ENCODE data around the gene MATCAP1.

MATCAP1 gene

DNA sequence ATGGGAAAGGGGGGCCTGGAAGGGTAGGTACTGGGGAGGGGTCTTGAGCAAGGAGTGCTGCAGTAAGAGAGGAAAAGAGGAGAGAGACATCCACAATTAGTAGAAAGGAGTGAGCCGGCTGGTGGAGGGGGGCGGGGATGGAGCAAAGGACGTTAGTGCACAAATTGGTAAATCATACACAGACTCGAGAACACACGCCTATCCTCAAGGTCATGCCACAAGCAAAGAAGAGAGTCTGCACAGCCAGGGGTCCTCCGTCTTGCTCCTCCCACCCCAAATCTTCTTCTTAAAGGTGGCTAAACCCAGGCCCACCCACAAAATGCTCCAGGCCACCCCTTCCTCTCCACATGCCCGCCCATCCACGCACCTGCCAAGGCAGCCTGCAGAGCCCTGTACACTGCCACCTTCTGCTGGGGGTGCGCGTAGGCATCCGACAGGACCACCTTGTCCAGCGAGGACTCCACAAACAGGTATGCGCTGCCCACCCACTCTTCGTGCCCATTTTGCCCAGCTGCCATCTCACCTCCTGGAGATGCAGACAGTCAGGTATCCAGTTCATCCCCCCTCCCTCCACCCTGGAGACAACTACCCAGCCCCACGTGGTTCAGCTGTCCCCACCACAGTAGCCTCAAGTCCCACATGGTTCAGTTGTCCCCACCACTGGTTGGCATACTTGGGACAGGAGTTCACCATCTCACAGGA is 27.5 kb downstream of the MATCAP1 start:
- DNase-seq (ENCODE audit: low spot score): no peak

DNA sequence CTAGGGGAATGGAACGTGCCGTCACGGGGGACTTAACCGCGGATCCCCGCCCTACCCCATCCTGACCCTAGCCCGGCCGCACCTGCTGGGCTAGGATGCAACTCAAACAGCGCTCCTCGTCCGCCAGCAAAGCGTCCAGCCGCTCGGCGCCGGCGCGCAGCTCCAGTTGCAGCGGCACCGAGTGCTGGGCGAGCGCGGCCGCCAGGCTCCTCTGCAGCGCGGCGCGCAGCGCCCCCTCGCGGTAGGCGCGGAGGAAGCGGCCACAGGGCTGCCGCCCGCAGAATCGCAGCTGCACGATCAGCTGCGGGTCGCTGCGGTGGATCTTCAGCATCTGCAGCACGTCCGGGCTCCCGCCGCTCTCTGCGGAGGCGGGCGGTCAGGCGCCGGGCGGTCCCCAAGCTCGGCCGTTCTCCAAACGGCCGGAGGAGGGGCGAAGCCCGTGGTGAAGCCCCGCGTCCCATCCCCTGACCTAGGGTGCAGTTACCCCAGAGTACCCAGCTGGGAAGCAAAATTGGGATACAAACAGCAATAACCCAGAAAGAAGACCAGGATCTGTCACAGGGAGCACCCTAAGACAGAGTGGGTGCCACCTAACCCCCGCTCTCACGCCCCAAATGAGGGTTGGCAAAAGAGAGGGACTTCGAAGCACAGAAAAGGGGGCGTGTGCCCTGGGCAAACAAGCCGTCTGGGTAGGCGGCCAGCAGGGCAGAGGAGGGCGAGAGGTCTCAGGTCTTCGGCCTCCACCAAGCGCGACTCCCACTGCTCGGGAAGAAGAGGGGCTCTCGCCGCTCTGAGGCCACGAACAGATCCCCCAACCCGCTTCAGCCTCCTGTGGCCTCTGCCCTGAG is 28.2 kb downstream of the MATCAP1 start:
- DNase-seq (ENCODE audit: low spot score): peak; percentile 94

- no peak for DNase-seq (ENCODE audit: low spot score)
Measured at GRCh38 chr16:67154578-67155294, 29.0 kb downstream of the MATCAP1 start.

DNA sequence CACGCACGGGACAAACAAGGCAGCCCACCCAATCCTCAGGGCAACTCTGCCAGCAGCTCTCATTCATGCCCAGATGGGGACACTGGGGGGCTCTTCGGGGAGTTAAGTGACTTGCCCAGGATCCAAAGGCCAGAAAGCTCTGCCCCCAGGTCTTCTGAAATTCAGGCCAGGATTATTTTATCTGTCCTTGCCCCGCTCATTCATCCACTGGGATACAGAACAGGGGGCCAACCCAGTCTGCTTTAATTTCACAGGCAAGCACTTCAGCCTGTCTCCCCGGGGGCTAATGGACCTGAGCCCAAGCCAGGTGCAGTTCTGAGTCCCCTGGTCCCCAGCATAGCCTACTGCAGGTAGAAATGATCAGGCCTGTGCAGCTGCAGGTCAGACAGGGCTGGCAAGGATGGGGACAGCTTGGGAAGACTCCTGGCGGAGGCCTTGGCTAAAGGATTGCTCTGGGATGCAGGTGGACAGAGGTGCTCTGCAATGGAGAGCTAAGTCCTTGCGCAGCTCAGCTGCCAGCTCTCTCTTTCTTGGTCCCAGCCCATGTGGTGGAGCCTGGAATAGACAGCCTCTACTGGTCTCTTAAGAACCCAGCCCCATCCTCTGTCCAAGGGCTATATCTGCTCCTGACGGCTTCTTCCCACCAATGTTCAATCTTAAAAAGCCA is 32.2 kb downstream of the MATCAP1 start:
- DNase-seq (ENCODE audit: low spot score): no peak

- peak; percentile 95 for DNase-seq (ENCODE audit: low spot score)
Measured at GRCh38 chr16:67150833-67151396, 32.8 kb downstream of the MATCAP1 start, which contains the start of gene B3GNT9. B3GNT9 (minus strand) TSS chr16:67150998; CDS start chr16:67150485, 513 bp downstream.

DNA sequence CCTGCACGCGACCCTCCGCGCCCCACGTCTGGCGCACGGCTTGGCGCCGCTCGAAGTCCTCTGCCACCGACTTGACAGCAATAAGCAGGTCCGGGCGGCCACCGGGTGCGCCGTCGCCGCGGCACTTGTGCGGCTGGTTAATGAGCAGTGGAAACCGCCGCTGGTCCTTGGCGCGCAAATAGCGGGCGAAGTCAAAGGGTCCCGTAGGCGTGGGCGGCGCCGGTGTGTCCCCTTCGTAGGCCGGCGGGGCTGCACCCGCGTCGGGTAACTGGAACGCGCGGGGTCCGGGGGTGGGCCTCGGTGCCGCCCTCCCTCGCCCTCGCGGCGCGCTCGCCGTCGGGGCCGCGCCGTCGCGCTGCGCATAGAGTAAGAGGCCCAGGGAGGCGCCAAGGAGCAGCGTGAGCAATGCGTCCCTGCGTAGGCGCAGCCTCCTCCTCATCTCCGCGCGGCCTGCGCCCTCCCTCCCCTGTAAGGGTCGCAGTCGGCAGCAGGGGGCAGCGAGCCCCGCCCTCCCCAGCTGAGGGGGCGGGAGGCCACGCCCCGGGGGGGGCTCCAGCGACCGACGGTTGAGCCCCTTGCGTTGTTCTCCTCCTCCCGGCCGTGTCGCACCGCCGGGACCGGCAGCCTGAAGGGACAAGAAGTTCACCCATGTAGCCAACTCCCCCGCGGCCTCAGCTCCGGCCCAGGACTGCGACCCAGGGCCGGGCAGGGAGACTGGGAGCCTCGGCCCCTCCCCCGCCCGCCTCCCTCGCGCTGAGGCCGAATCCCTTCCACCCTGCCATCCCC is 33.5 kb downstream of the MATCAP1 start:
- DNase-seq (ENCODE audit: low spot score): peak; percentile 86

DNA sequence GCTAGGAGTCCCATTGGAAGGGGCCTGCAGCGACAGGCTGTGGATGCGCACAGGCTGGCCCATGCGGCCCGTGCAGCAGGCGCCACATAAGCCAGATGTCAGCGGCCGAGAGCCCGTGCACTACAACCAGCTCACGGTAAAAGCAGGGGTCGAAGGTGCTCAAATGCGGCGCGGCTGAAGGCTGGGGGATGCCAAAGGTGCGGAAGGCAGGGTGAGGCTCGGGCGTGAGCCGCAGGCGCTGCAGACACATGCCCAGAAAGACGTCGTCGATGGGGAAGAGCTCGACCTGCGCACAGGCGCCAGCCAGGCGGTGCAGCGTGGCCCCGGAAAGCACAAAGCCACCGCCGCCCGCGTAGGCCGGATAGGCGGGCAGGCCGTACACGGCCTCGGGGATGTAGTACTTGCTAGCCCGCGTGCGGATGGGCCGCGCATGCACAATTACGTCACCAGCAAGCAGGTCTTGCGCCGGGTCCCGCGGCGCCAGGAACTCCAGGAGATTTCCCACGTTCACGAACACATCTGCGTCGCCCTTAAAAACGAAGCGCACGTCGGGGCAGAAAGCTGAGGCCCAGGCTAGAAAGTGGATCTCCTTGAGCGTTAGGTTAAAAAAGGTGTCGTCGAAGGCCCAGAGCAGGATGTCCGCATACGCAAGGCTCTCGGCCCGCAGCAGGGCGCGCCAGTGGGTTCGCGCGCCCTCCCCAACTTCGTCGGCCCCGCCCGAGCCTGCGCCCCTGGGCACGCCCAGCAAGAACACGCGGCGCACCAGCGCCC is 34.3 kb downstream of the MATCAP1 start:
- no peak for DNase-seq (ENCODE audit: low spot score)

DNA sequence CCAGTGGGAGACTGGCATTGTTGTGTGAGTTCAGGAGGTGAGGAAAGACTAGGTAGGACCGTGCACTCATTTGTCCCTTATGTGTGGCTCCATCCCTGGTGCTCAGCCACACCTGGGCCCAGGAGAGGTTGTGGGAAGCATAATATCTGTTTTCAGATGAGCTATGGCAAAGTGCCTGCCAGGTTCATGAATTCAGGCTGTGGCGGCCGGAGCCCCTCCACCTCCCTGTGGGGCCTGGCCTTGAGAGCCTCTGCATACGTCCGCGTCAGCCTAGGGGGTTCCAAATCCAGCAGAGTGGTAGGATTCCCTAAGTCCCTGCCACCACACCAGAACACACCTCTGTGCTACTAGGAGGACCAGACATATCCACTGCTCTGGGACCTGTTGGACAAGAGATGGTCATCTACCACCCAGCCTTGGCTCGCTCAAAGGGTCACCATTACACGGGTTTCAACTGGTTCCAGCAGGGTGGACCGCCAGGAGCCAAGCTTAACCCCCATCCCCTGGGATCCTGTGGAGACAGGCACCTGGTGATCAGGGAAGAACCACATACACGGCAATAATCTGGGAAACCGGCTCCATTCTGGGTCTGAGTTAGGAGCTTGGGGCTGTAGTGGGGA is 35.0 kb downstream of the MATCAP1 start:
- DNase-seq (ENCODE audit: low spot score): no peak

DNA sequence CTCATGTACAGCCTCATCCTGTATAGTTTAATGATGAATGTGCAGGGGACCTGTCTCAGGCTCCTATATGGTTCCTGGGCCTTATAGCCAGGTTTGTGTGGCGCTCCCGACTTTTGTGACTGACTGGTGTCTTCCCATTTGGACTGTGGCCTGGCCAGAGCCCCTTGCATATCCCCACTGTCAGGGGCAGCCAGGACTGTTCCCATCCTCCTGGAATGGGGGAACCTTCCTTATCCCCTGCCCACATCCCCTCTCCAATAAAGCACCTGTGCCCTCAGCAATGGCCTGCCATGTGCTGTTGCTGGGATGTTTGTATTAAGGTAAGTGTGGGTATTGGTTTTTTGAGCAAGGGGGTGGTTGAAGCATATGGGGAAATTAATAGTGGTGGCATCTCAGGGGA is 35.5 kb downstream of the MATCAP1 start:
- no peak for DNase-seq (ENCODE audit: low spot score)

- DNase-seq (ENCODE audit: low spot score): no peak
Measured at GRCh38 chr16:67147437-67148140, 36.2 kb downstream of the MATCAP1 start.

- DNase-seq (ENCODE audit: low spot score): no peak
Measured at GRCh38 chr16:67146523-67147357, 37.0 kb downstream of the MATCAP1 start.

DNA sequence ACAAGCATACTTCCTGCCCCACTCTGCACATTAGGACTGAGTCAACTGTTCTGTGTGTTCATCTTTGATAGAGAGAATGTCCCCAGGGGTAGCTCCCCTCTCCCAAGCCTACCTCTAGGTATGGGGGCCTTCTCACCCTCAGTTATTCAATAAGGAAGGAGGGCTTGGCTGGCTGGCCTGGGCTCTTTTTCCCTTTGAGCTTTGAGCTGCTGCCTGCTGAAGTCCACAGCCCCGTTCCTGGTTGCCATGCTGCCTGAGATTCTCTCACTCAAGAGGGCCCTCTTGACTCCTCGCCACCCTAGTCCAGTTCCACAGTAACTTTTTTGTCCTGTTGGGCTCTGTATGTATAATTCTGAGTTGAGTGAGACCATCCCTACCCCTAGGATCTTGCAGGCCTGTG is 38.0 kb downstream of the MATCAP1 start:
- DNase-seq (ENCODE audit: low spot score): no peak

- no peak for DNase-seq (ENCODE audit: low spot score)
Measured at GRCh38 chr16:67144943-67145342, 38.8 kb downstream of the MATCAP1 start.

DNA sequence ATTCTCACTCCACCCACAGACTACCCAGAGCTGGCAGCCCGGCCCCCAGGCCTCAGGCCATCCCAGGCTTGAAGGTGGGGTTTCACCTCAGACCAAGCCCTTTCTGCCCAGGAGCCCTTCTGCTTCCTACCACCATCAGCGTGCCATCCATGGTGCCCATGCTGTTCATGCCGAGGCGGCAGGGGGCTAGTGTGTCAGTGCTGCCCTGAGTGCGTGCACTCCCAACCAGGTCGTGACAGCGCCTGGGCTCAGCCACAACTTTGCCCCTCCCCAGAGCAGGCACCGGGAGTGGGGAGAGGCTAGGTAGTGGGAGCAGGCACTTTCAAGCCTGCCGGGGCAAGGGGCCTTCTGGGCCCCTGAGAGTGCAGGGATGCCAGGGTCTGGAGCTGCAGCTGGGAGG is 41.4 kb downstream of the MATCAP1 start:
- DNase-seq (ENCODE audit: low spot score): no peak

GRCh38 chr16:67141391-67141790 is 42.4 kb downstream of the MATCAP1 start:
- no peak for DNase-seq (ENCODE audit: low spot score)

DNA sequence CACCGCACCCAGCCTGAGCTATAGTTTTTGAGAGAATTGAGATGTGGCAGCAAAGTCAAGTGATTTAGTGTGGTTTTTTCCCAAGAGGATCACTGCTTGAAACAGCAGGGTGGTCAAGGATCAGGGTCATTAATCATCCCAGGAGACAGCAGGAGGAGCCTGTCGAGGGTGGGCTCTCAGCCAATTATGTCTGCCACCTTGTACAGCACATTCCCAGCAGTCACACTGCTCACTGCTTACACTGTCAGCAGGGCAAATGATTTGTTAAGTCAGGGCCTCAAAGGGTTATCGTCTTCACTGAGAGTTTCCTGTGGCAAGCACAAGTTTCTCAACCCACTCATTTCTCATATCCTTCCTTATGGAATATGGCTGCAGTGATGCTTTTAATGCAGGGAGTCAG is 46.2 kb downstream of the MATCAP1 start:
- no peak for DNase-seq (ENCODE audit: low spot score)

DNA sequence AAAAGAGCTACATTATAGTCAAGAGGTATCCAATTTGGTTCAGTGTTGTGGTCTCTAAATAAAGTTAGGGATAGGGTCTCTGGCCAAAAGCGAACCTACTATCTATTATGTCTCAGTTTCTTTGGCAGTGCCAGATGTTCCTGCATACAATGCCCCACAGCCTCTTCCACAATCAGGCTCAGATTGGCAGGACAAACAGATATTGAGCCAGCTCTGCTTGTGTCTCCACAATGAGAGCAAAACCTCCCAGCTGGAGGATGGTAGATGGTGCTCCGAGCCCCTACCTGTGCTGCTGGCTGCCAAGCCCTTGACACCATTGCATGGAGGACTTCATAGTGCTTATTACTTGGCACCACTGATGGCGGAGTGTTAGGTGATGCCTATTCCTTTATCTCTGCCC is 54.3 kb downstream of the MATCAP1 start:
- DNase-seq (ENCODE audit: low spot score): no peak

DNA sequence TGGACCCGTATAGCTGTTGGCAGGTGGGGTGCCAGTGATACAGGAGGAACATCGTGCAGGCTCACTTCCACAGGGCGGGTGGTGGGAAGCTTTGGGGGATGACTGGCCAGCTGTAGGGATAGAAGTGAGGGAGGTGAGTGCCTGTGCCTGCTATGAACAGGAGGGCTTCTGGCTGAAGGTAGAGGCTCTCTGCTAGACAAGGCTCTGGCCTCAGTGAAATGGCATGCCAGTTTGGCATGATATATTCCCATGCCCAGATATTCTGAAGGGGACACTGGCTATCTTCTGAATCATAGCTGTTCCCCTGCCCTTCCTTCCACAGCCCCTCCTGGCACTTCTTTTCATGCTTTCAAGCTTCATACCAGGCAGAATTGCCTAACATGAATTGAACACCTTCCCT is 54.9 kb downstream of the MATCAP1 start:
- no peak for DNase-seq (ENCODE audit: low spot score)
